Kidney epithelial cell (primary cell): ENCODE data around the gene GAS2L1. TPM values are rescaled to one million over a fixed set of nuclear protein-coding genes. Genes with fewer than 3 reads are reported as not detected.

Source experiments
- DNase-seq: peaks from one replicate; pipeline ENCODE4 v3.0.0-alpha.2; 2010; ENCODE audit warnings: low read depth
- H3K27me3 ChIP-seq: 2 replicates; pipeline ENCODE4 v1.6.0; 2011; ENCODE audit warnings: low read length; ENCODE audit not compliant: control insufficient read depth, insufficient read depth
- H3K36me3 ChIP-seq: 2 replicates; pipeline ENCODE4 v1.5.1; 2011; ENCODE audit warnings: low read length; ENCODE audit not compliant: control insufficient read depth, insufficient read depth
- H3K4me3 ChIP-seq: 2 replicates; pipeline ENCODE4 v1.5.1; 2011; ENCODE audit warnings: low read depth, mild to moderate bottlenecking, control low read depth, low read length
- CTCF ChIP-seq: IDR thresholded peaks from 2 replicates; pipeline ENCODE4 v1.5.1; 2011; ENCODE audit warnings: mild to moderate bottlenecking, moderate library complexity, low read length, control low read depth, inconsistent platforms; ENCODE audit not compliant: insufficient read depth, poor library complexity, severe bottlenecking
- total RNA-seq: library from RNA; depleted of rRNA; stranded (reverse); fragments of >200 nt; gene quantifications from 2 replicates; pipeline ENCODE4 v1.2.3, GENCODE V29; 2015

The GAS2L1 gene
- total RNA-seq, 1 donor from 2014 or later, result 8.9 TPM

GRCh38 chr22:29337631-29338284 is 31.3 kb downstream of the GAS2L1 start:
- Histone ChIP-seq H3K27me3 (no peaks in the 10 kb centered on the region), H3K4me3 (no peak overlapping the region), H3K36me3 (peaks cover 8% of the 10 kb centered on the region)
- no peak for DNase-seq
- TF ChIP-seq CTCF, result no peak

GRCh38 chr22:29338398-29338797 is 31.9 kb downstream of the GAS2L1 start:
- no peaks in the 10 kb centered on the region for H3K27me3 ChIP-seq
- TF ChIP-seq CTCF, result no peak
- H3K36me3 ChIP-seq, result peaks cover 8% of the 10 kb centered on the region
- no peak for DNase-seq
- H3K4me3 ChIP-seq, result no peak overlapping the region

GRCh38 chr22:29339381-29340235 is 33.2 kb downstream of the GAS2L1 start:
- peaks cover 8% of the 10 kb centered on the region for H3K36me3 ChIP-seq
- no peak overlapping the region for H3K4me3 ChIP-seq
- DNase-seq, result no peak
- H3K27me3 ChIP-seq, result no peaks in the 10 kb centered on the region
- no peak for TF ChIP-seq CTCF

- H3K36me3 ChIP-seq, result peaks cover 8% of the 10 kb centered on the region
- H3K27me3 ChIP-seq, result no peaks in the 10 kb centered on the region
- TF ChIP-seq CTCF, result no peak
- no peak overlapping the region for H3K4me3 ChIP-seq
- DNase-seq, result no peak
Measured at GRCh38 chr22:29340566-29340965, 34.1 kb downstream of the GAS2L1 start.

GRCh38 chr22:29341056-29341848 is 34.8 kb downstream of the GAS2L1 start:
- Histone ChIP-seq H3K4me3 (no peak overlapping the region), H3K36me3 (peaks cover 8% of the 10 kb centered on the region), H3K27me3 (no peaks in the 10 kb centered on the region)
- no peak for DNase-seq
- TF ChIP-seq CTCF, result no peak
